IMR-90 (cell line): ENCODE measurements around the gene CFAP97D1. TPM values are rescaled to one million over a fixed set of nuclear protein-coding genes. Genes with fewer than 3 reads are reported as not detected.

Experiments used
- ATAC-seq: fragments of 200-7000 bp; cut with Tn5 transposase; 2 replicates; pipeline ENCODE4 v1.9.1; 2020; ENCODE audit warnings: low read depth, mild to moderate bottlenecking, moderate library complexity
- BruUV-seq: library from RNA; stranded (reverse); fragments of 400-500 nt; replicated peaks from 2 replicates; lab custom pipeline; 2021; lab: Mats Ljungman, UMichigan
- CTCF ChIA-PET: fragments of 300-600 bp; formaldehyde crosslinking; extraction: SDS; loops from one replicate; lab custom pipeline; 2021; ENCODE audit warnings: antibody characterized with exemption; lab: Yijun Ruan, JAX
- POLR2A ChIA-PET: fragments of 300-600 bp; sonication (Branson Sonifier 250); formaldehyde crosslinking; loops from one replicate; lab custom pipeline; 2022; ENCODE audit warnings: antibody characterized with exemption; ENCODE audit not compliant: unreplicated experiment; lab: Charles Lee
- DNase-seq: peaks from one replicate; pipeline ENCODE4 v3.0.0; 2013
- H2AFZ ChIP-seq: replicated peaks from 2 replicates; pipeline ENCODE3; 2013; ENCODE audit warnings: low read length, mild to moderate bottlenecking; ENCODE audit not compliant: poor library complexity
- H2AK5ac ChIP-seq: 2 replicates; pipeline ENCODE4 v1.6.1; 2013; ENCODE audit warnings: low read depth, low read length, inconsistent platforms
- H2AK9ac ChIP-seq: replicated peaks from 2 replicates; pipeline ENCODE3; 2013; ENCODE audit warnings: mild to moderate bottlenecking, low read depth, low read length, moderate library complexity; ENCODE audit not compliant: poor library complexity
- H2BK120ac ChIP-seq: 2 replicates; pipeline ENCODE4 v1.6.1; 2013; ENCODE audit warnings: low read depth, low read length, inconsistent platforms
- H2BK15ac ChIP-seq: 3 replicates; pipeline ENCODE4 v1.6.1; 2013; ENCODE audit warnings: low read depth, low read length, inconsistent platforms
- H2BK20ac ChIP-seq: 2 replicates; pipeline ENCODE4 v1.6.1; 2013; ENCODE audit warnings: low read depth, mild to moderate bottlenecking, inconsistent platforms, low read length, moderate library complexity
- H2BK5ac ChIP-seq: 2 replicates; pipeline ENCODE4 v1.6.1; 2013; ENCODE audit warnings: mild to moderate bottlenecking, low read depth, low read length, inconsistent platforms; ENCODE audit not compliant: poor library complexity, severe bottlenecking
- H3K14ac ChIP-seq: replicated peaks from 2 replicates; pipeline ENCODE4 v1.6.1; 2013; ENCODE audit warnings: low read depth, low read length, inconsistent platforms
- H3K18ac ChIP-seq: 2 replicates; pipeline ENCODE4 v1.6.1; 2013; ENCODE audit warnings: low read depth, low read length, control low read depth
- H3K23ac ChIP-seq: 2 replicates; pipeline ENCODE4 v1.6.1; 2013; ENCODE audit warnings: low read depth, low read length, inconsistent platforms
- H3K27ac ChIP-seq: 2 replicates; pipeline ENCODE4 v1.5.1; 2013; ENCODE audit warnings: mild to moderate bottlenecking, control low read depth, low read length; ENCODE audit not compliant: insufficient read depth
- H3K27me3 ChIP-seq: 2 replicates; pipeline ENCODE4 v1.6.1; 2013; ENCODE audit warnings: low read length; ENCODE audit not compliant: control insufficient read depth, insufficient read depth
- H3K36me3 ChIP-seq: 2 replicates; pipeline ENCODE4 v1.6.1; 2013; ENCODE audit warnings: low read length, mixed read lengths; ENCODE audit not compliant: control insufficient read depth, insufficient read depth
- H3K4ac ChIP-seq: 2 replicates; pipeline ENCODE4 v1.6.1; 2013; ENCODE audit warnings: low read depth, low read length, inconsistent platforms
- H3K4me1 ChIP-seq: 2 replicates; pipeline ENCODE4 v1.6.1; 2013; ENCODE audit warnings: low read length, mixed read lengths; ENCODE audit not compliant: control insufficient read depth, insufficient read depth
- H3K4me2 ChIP-seq: 2 replicates; pipeline ENCODE4 v1.6.1; 2013; ENCODE audit warnings: low read depth, mild to moderate bottlenecking, control low read depth, low read length, moderate library complexity
- H3K4me3 ChIP-seq: 2 replicates; pipeline ENCODE4 v1.5.1; 2013; ENCODE audit warnings: low read depth, mild to moderate bottlenecking, control low read depth, low read length, moderate library complexity; ENCODE audit not compliant: insufficient read depth
- H3K56ac ChIP-seq: 2 replicates; pipeline ENCODE4 v1.6.1; 2013; ENCODE audit warnings: low read length, inconsistent platforms; ENCODE audit not compliant: insufficient read depth; ENCODE audit errors: extremely low read depth
- H3K79me1 ChIP-seq, 2 experiments: 2 replicates each; pipeline ENCODE4 v1.6.1; 2013; ENCODE audit warnings: low read length in 2 of 2, inconsistent platforms in 1 of 2, low read depth in 1 of 2
- H3K9ac ChIP-seq: 2 replicates; pipeline ENCODE4 v1.6.1; 2013; ENCODE audit warnings: low read depth, low read length, control low read depth
- H3K9me1 ChIP-seq: 2 replicates; pipeline ENCODE4 v1.6.1; 2013; ENCODE audit warnings: low read length, inconsistent platforms; ENCODE audit not compliant: insufficient read depth
- H3K9me3 ChIP-seq: 2 replicates; pipeline ENCODE4 v1.6.1; 2013; ENCODE audit warnings: low read length; ENCODE audit not compliant: control insufficient read depth, insufficient read depth
- H4K20me1 ChIP-seq: 2 replicates; pipeline ENCODE4 v1.6.1; 2013; ENCODE audit warnings: low read length, inconsistent platforms; ENCODE audit not compliant: insufficient read depth
- H4K5ac ChIP-seq: 2 replicates; pipeline ENCODE4 v1.6.1; 2013; ENCODE audit warnings: mild to moderate bottlenecking, low read depth, low read length, control low read depth
- H4K8ac ChIP-seq, 2 experiments: 2 replicates each; pipeline ENCODE4 v1.6.1; 2013; ENCODE audit warnings: low read depth in 2 of 2, low read length in 2 of 2, control low read depth in 1 of 2, inconsistent platforms in 1 of 2
- H4K91ac ChIP-seq: 2 replicates; pipeline ENCODE4 v1.6.1; 2013; ENCODE audit warnings: low read depth, low read length, inconsistent platforms; ENCODE audit not compliant: insufficient read depth
- BHLHE40 ChIP-seq: fragments of 150-350 bp; IDR thresholded peaks from 2 replicates; pipeline ENCODE4 v1.6.1; 2016; ENCODE audit warnings: mild to moderate bottlenecking, low read depth, low read length
- CEBPB ChIP-seq: IDR thresholded peaks from 2 replicates; pipeline ENCODE4 v1.6.1; 2012; ENCODE audit warnings: low read depth, low read length, improper control_type of control experiment
- CHD1 ChIP-seq: IDR thresholded peaks from 2 replicates; pipeline ENCODE4 v1.6.1; 2012; ENCODE audit warnings: low read depth, low read length, improper control_type of control experiment
- CTCF ChIP-seq: conservative IDR thresholded peaks from 2 replicates; pipeline ENCODE4 v1.5.1; 2012; ENCODE audit warnings: mild to moderate bottlenecking, low read depth, low read length, improper control_type of control experiment
- FOS ChIP-seq: fragments of 150-350 bp; IDR thresholded peaks from 2 replicates; pipeline ENCODE4 v1.6.1; 2016; ENCODE audit warnings: low read depth, low read length
- MAFK ChIP-seq: IDR thresholded peaks from 2 replicates; pipeline ENCODE4 v1.6.1; 2012; ENCODE audit warnings: low read depth, low read length, improper control_type of control experiment
- MAZ ChIP-seq: IDR thresholded peaks from 2 replicates; pipeline ENCODE4 v1.6.1; 2012; ENCODE audit warnings: low read depth, mild to moderate bottlenecking, low read length, improper control_type of control experiment, moderate library complexity, borderline replicate concordance
- MXI1 ChIP-seq: IDR thresholded peaks from 2 replicates; pipeline ENCODE4 v1.6.1; 2012; ENCODE audit warnings: low read depth, mild to moderate bottlenecking, low read length, moderate library complexity, borderline replicate concordance
- NFE2L2 ChIP-seq: fragments of 150-350 bp; IDR thresholded peaks from 2 replicates; pipeline ENCODE4 v1.6.1; 2016; ENCODE audit warnings: low read depth, mild to moderate bottlenecking, low read length
- POLR2A ChIP-seq: IDR thresholded peaks from 2 replicates; pipeline ENCODE4 v1.6.1; 2012; ENCODE audit warnings: mild to moderate bottlenecking, low read depth, low read length
- RAD21 ChIP-seq: IDR thresholded peaks from 2 replicates; pipeline ENCODE4 v1.6.1; 2012; ENCODE audit warnings: low read length, improper control_type of control experiment
- RCOR1 ChIP-seq: IDR thresholded peaks from 2 replicates; pipeline ENCODE4 v1.6.1; 2012; ENCODE audit warnings: mild to moderate bottlenecking, low read length, improper control_type of control experiment; ENCODE audit not compliant: insufficient replicate concordance
- RFX5 ChIP-seq: IDR thresholded peaks from 2 replicates; pipeline ENCODE4 v1.8.0; 2012; ENCODE audit warnings: low read depth, mild to moderate bottlenecking, low read length, moderate library complexity
- SMC3 ChIP-seq: fragments of 150-350 bp; IDR thresholded peaks from 2 replicates; pipeline ENCODE4 v1.6.1; 2016; ENCODE audit warnings: low read depth, mild to moderate bottlenecking, antibody characterized with exemption, low read length, moderate library complexity
- USF2 ChIP-seq: fragments of 150-350 bp; IDR thresholded peaks from 2 replicates; pipeline ENCODE4 v1.6.1; 2017; ENCODE audit warnings: mild to moderate bottlenecking, antibody characterized with exemption, low read length, low read depth
- WGBS, 2 experiments: methylation state at CpG; one replicate each; pipeline versions ENCODE4 v1.1.5 to v1.1.7; 2013; ENCODE audit warnings: missing lambda C conversion rate in 2 of 2; ENCODE audit not compliant: insufficient read length in 1 of 2; ENCODE audit errors: extremely low coverage in 2 of 2; 5-methylcytosine and 5-hydroxymethylcytosine counted together
- dilution Hi-C: fragments of 300-500 bp; cut with HindIII; formaldehyde crosslinking; loops from one replicate; pipeline ENCODE4 v1.14.3; 2018; ENCODE audit warnings: low sequenced_read_pairs; ENCODE audit not compliant: unreplicated experiment
- in situ Hi-C: fragments of 300-500 bp; cut with MboI; formaldehyde crosslinking; loops from 3 replicates; pipeline ENCODE4 v1.14.3; 2019; ENCODE audit warnings: low sequenced_read_pairs, inconsistent platforms, mixed read lengths
- intact Hi-C: fragments of 100-400 bp; cut with micrococcal nuclease; formaldehyde crosslinking; loops from 2 replicates; pipeline ENCODE4 v1.10.0; 2022
- polyA plus RNA-seq, 3 experiments: library from polyadenylated mRNA; depleted of rRNA; stranded (reverse); fragments of >200 nt; gene quantifications; 2 replicates each; pipeline ENCODE4 v1.2.3, GENCODE V29; 2012; ENCODE audit warnings: low replicate concordance in 1 of 3
- total RNA-seq: library from RNA; depleted of rRNA; stranded (reverse); fragments of >200 nt; gene quantifications from 2 replicates; pipeline ENCODE4 v1.2.3, GENCODE V29; 2012
- TF ChIP-seq, protein P1 (sequence below): fragments of 150-350 bp; IDR thresholded peaks from 2 replicates; pipeline ENCODE4 v1.6.1; 2016; ENCODE audit warnings: low read depth, mild to moderate bottlenecking, low read length, moderate library complexity, borderline replicate concordance

CFAP97D1 gene
- total and polyA plus RNA-seq, 2 of the 4 experiments (the other 2 are of a cell fraction): under 0.01 TPM; not detected in 1

GRCh38 chr17:43814026-43814425 lies 33.8 kb downstream of the CFAP97D1 start:
- Histone ChIP-seq H2BK20ac (peak overlapping the region; percentile 5; the same call in 1 of the 2 replicates), H4K5ac (no peak overlapping the region), H3K9me1 (peaks cover 11% of the 10 kb centered on the region; the same call in 1 of the 2 replicates), H3K36me3 (peaks cover 20% of the 10 kb centered on the region), H2AK9ac (no peak overlapping the region), H3K18ac (no peak overlapping the region), H3K4ac (no peak overlapping the region; the same call in 1 of the 2 replicates), H3K9me3 (no peaks in the 10 kb centered on the region), H3K56ac (no peak overlapping the region), H3K9ac (no peak overlapping the region), H2BK120ac (peak overlapping the region; percentile 61; the same call in 1 of the 2 replicates), H3K27ac (no peak overlapping the region), H2AK5ac (peak overlapping the region; percentile 77), H4K91ac (peak overlapping the region; percentile 47; the same call in 1 of the 2 replicates), H2BK15ac (no peak overlapping the region), H4K8ac (no peak overlapping the region; a peak in 1 of 4 replicates), H3K4me2 (no peak overlapping the region), H3K4me3 (no peak overlapping the region), H3K14ac (no peak overlapping the region), H4K20me1 (no peaks in the 10 kb centered on the region), H3K4me1 (peaks cover 6% of the 10 kb centered on the region), H2BK5ac (no peak overlapping the region), H3K27me3 (no peaks in the 10 kb centered on the region), H3K79me1 (peaks cover 3 to 9% of the 10 kb centered on the region in 2 experiments; a peak in 1 of 4 replicates), H3K23ac (0 out of 2 replicates have a peak overlapping the region, but pooled peaks have one; percentile 75), H2AFZ (no peak overlapping the region)
- ATAC-seq (no peak), DNase-seq (no peak)
- TF ChIP-seq, protein P1, sequence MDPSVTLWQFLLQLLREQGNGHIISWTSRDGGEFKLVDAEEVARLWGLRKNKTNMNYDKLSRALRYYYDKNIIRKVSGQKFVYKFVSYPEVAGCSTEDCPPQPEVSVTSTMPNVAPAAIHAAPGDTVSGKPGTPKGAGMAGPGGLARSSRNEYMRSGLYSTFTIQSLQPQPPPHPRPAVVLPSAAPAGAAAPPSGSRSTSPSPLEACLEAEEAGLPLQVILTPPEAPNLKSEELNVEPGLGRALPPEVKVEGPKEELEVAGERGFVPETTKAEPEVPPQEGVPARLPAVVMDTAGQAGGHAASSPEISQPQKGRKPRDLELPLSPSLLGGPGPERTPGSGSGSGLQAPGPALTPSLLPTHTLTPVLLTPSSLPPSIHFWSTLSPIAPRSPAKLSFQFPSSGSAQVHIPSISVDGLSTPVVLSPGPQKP: no peak
- TF ChIP-seq FOS (no peak), RCOR1 (no peak), SMC3 (no peak), RAD21 (no peak), CEBPB (no peak), CTCF (no peak), MAZ (no peak), CHD1 (no peak), MXI1 (no peak), BHLHE40 (no peak), POLR2A (no peak), USF2 (no peak), NFE2L2 (no peak), RFX5 (no peak), MAFK (no peak)
- CTCF ChIA-PET: no interaction called here
- intact Hi-C loops: no loop called here
- BruUV-seq: no TSS peak
- dilution Hi-C loops: no loop called here
- WGBS, 2 experiments: no CpG with 5 or more reads among the region's 12 CpGs
- POLR2A ChIA-PET: no interaction called here
- in situ Hi-C loops: no loop called here
